IMR-90 (cell line): ENCODE results near the gene AANAT. TPM values are rescaled to one million over a fixed set of nuclear protein-coding genes. Genes with fewer than 3 reads are reported as not detected.
A peak's percentile ranks its signal among the peaks of the same experiment; 100 is the strongest.

Source experiments
- ATAC-seq: fragments of 200-7000 bp; cut with Tn5 transposase; 2 replicates; pipeline ENCODE4 v1.9.1; 2020; ENCODE audit warnings: low read depth, mild to moderate bottlenecking, moderate library complexity
- BruUV-seq: library from RNA; stranded (reverse); fragments of 400-500 nt; replicated peaks from 2 replicates; lab custom pipeline; 2021; lab: Mats Ljungman, UMichigan
- CTCF ChIA-PET: fragments of 300-600 bp; formaldehyde crosslinking; extraction: SDS; loops from one replicate; lab custom pipeline; 2021; ENCODE audit warnings: antibody characterized with exemption; lab: Yijun Ruan, JAX
- POLR2A ChIA-PET: fragments of 300-600 bp; sonication (Branson Sonifier 250); formaldehyde crosslinking; loops from one replicate; lab custom pipeline; 2022; ENCODE audit warnings: antibody characterized with exemption; ENCODE audit not compliant: unreplicated experiment; lab: Charles Lee
- DNase-seq: peaks from one replicate; pipeline ENCODE4 v3.0.0; 2013
- H2AFZ ChIP-seq: replicated peaks from 2 replicates; pipeline ENCODE3; 2013; ENCODE audit warnings: low read length, mild to moderate bottlenecking; ENCODE audit not compliant: poor library complexity
- H2AK5ac ChIP-seq: 2 replicates; pipeline ENCODE4 v1.6.1; 2013; ENCODE audit warnings: low read depth, low read length, inconsistent platforms
- H2AK9ac ChIP-seq: replicated peaks from 2 replicates; pipeline ENCODE3; 2013; ENCODE audit warnings: mild to moderate bottlenecking, low read depth, low read length, moderate library complexity; ENCODE audit not compliant: poor library complexity
- H2BK120ac ChIP-seq: 2 replicates; pipeline ENCODE4 v1.6.1; 2013; ENCODE audit warnings: low read depth, low read length, inconsistent platforms
- H2BK15ac ChIP-seq: 3 replicates; pipeline ENCODE4 v1.6.1; 2013; ENCODE audit warnings: low read depth, low read length, inconsistent platforms
- H2BK20ac ChIP-seq: 2 replicates; pipeline ENCODE4 v1.6.1; 2013; ENCODE audit warnings: low read depth, mild to moderate bottlenecking, inconsistent platforms, low read length, moderate library complexity
- H2BK5ac ChIP-seq: 2 replicates; pipeline ENCODE4 v1.6.1; 2013; ENCODE audit warnings: mild to moderate bottlenecking, low read depth, low read length, inconsistent platforms; ENCODE audit not compliant: poor library complexity, severe bottlenecking
- H3K14ac ChIP-seq: replicated peaks from 2 replicates; pipeline ENCODE4 v1.6.1; 2013; ENCODE audit warnings: low read depth, low read length, inconsistent platforms
- H3K18ac ChIP-seq: 2 replicates; pipeline ENCODE4 v1.6.1; 2013; ENCODE audit warnings: low read depth, low read length, control low read depth
- H3K23ac ChIP-seq: 2 replicates; pipeline ENCODE4 v1.6.1; 2013; ENCODE audit warnings: low read depth, low read length, inconsistent platforms
- H3K27ac ChIP-seq: 2 replicates; pipeline ENCODE4 v1.5.1; 2013; ENCODE audit warnings: mild to moderate bottlenecking, control low read depth, low read length; ENCODE audit not compliant: insufficient read depth
- H3K27me3 ChIP-seq: 2 replicates; pipeline ENCODE4 v1.6.1; 2013; ENCODE audit warnings: low read length; ENCODE audit not compliant: control insufficient read depth, insufficient read depth
- H3K36me3 ChIP-seq: 2 replicates; pipeline ENCODE4 v1.6.1; 2013; ENCODE audit warnings: low read length, mixed read lengths; ENCODE audit not compliant: control insufficient read depth, insufficient read depth
- H3K4ac ChIP-seq: 2 replicates; pipeline ENCODE4 v1.6.1; 2013; ENCODE audit warnings: low read depth, low read length, inconsistent platforms
- H3K4me1 ChIP-seq: 2 replicates; pipeline ENCODE4 v1.6.1; 2013; ENCODE audit warnings: low read length, mixed read lengths; ENCODE audit not compliant: control insufficient read depth, insufficient read depth
- H3K4me2 ChIP-seq: 2 replicates; pipeline ENCODE4 v1.6.1; 2013; ENCODE audit warnings: low read depth, mild to moderate bottlenecking, control low read depth, low read length, moderate library complexity
- H3K4me3 ChIP-seq: 2 replicates; pipeline ENCODE4 v1.5.1; 2013; ENCODE audit warnings: low read depth, mild to moderate bottlenecking, control low read depth, low read length, moderate library complexity; ENCODE audit not compliant: insufficient read depth
- H3K56ac ChIP-seq: 2 replicates; pipeline ENCODE4 v1.6.1; 2013; ENCODE audit warnings: low read length, inconsistent platforms; ENCODE audit not compliant: insufficient read depth; ENCODE audit errors: extremely low read depth
- H3K79me1 ChIP-seq, 2 experiments: 2 replicates each; pipeline ENCODE4 v1.6.1; 2013; ENCODE audit warnings: low read length in 2 of 2, inconsistent platforms in 1 of 2, low read depth in 1 of 2
- H3K9ac ChIP-seq: 2 replicates; pipeline ENCODE4 v1.6.1; 2013; ENCODE audit warnings: low read depth, low read length, control low read depth
- H3K9me1 ChIP-seq: 2 replicates; pipeline ENCODE4 v1.6.1; 2013; ENCODE audit warnings: low read length, inconsistent platforms; ENCODE audit not compliant: insufficient read depth
- H3K9me3 ChIP-seq: 2 replicates; pipeline ENCODE4 v1.6.1; 2013; ENCODE audit warnings: low read length; ENCODE audit not compliant: control insufficient read depth, insufficient read depth
- H4K20me1 ChIP-seq: 2 replicates; pipeline ENCODE4 v1.6.1; 2013; ENCODE audit warnings: low read length, inconsistent platforms; ENCODE audit not compliant: insufficient read depth
- H4K5ac ChIP-seq: 2 replicates; pipeline ENCODE4 v1.6.1; 2013; ENCODE audit warnings: mild to moderate bottlenecking, low read depth, low read length, control low read depth
- H4K8ac ChIP-seq, 2 experiments: 2 replicates each; pipeline ENCODE4 v1.6.1; 2013; ENCODE audit warnings: low read depth in 2 of 2, low read length in 2 of 2, control low read depth in 1 of 2, inconsistent platforms in 1 of 2
- H4K91ac ChIP-seq: 2 replicates; pipeline ENCODE4 v1.6.1; 2013; ENCODE audit warnings: low read depth, low read length, inconsistent platforms; ENCODE audit not compliant: insufficient read depth
- CHD1 ChIP-seq: IDR thresholded peaks from 2 replicates; pipeline ENCODE4 v1.6.1; 2012; ENCODE audit warnings: low read depth, low read length, improper control_type of control experiment
- FOS ChIP-seq: fragments of 150-350 bp; IDR thresholded peaks from 2 replicates; pipeline ENCODE4 v1.6.1; 2016; ENCODE audit warnings: low read depth, low read length
- POLR2A ChIP-seq: IDR thresholded peaks from 2 replicates; pipeline ENCODE4 v1.6.1; 2012; ENCODE audit warnings: mild to moderate bottlenecking, low read depth, low read length
- WGBS, 2 experiments: methylation state at CpG; one replicate each; pipeline versions ENCODE4 v1.1.5 to v1.1.7; 2013; ENCODE audit warnings: missing lambda C conversion rate in 2 of 2; ENCODE audit not compliant: insufficient read length in 1 of 2; ENCODE audit errors: extremely low coverage in 2 of 2; 5-methylcytosine and 5-hydroxymethylcytosine counted together
- dilution Hi-C: fragments of 300-500 bp; cut with HindIII; formaldehyde crosslinking; loops from one replicate; pipeline ENCODE4 v1.14.3; 2018; ENCODE audit warnings: low sequenced_read_pairs; ENCODE audit not compliant: unreplicated experiment
- in situ Hi-C: fragments of 300-500 bp; cut with MboI; formaldehyde crosslinking; loops from 3 replicates; pipeline ENCODE4 v1.14.3; 2019; ENCODE audit warnings: low sequenced_read_pairs, inconsistent platforms, mixed read lengths
- intact Hi-C: fragments of 100-400 bp; cut with micrococcal nuclease; formaldehyde crosslinking; loops from 2 replicates; pipeline ENCODE4 v1.10.0; 2022
- polyA plus RNA-seq, 3 experiments: library from polyadenylated mRNA; depleted of rRNA; stranded (reverse); fragments of >200 nt; gene quantifications; 2 replicates each; pipeline ENCODE4 v1.2.3, GENCODE V29; 2012; ENCODE audit warnings: low replicate concordance in 1 of 3
- total RNA-seq: library from RNA; depleted of rRNA; stranded (reverse); fragments of >200 nt; gene quantifications from 2 replicates; pipeline ENCODE4 v1.2.3, GENCODE V29; 2012

The AANAT gene
- total and polyA plus RNA-seq, 2 of the 4 experiments (the other 2 are of a cell fraction): 0.21 TPM; not detected in 1

DNA sequence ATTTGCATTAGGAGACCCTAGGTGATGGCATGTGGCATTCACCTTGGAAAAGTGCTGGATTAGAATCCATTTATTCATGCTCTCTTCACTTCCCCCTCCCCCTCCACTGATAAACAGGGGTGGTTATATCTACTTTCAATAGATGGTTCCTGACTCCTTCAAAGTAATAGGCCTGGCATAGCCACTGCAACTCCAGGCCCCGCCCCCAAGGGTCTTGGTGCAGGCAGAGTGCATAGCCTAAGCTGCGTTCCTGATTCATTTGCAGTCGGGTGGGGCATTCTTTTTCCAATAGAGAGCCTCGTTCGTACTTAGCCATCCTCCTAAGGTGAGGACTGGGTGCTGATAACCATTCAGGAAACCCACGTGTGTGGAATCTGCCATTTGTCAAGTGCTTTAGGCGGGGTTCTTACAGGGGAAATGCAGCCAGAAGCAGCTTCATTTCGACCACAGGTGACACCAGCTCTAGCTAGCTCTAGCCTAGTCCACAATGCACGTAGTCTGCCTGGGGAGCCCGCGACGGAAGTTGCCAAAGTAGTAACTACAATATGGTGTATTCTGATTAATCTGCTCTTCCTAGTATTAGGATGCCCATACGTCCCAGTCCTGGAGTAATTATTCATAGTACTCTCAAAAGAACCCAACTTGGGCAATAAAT, 25.6 kb upstream of the AANAT start:
- no peak overlapping the region for H2AFZ ChIP-seq
- no peak overlapping the region for H3K18ac ChIP-seq
- H3K4me1 ChIP-seq: peaks cover 46% of the 10 kb centered on the region
- H2AK9ac ChIP-seq: no peak overlapping the region
- POLR2A ChIA-PET: no interaction called here
- H2BK15ac ChIP-seq: no peak overlapping the region
- peaks cover 84% of the 10 kb centered on the region for H4K20me1 ChIP-seq
- peaks cover 42 to 93% of the 10 kb centered on the region in 2 experiments for H3K79me1 ChIP-seq
- H3K9me3 ChIP-seq: no peaks in the 10 kb centered on the region
- no peak overlapping the region for H2BK20ac ChIP-seq
- intact Hi-C loops (no loop called here), dilution Hi-C loops (no loop called here), in situ Hi-C loops (no loop called here)
- H3K4me2 ChIP-seq: no peak overlapping the region
- no peak overlapping the region for H2AK5ac ChIP-seq
- CTCF ChIA-PET: no interaction called here
- H4K5ac ChIP-seq: no peak overlapping the region
- H4K8ac ChIP-seq: no peak overlapping the region
- H3K27ac ChIP-seq: no peak overlapping the region
- no peak overlapping the region for H3K4me3 ChIP-seq
- no TSS peak for BruUV-seq
- H3K9ac ChIP-seq: no peak overlapping the region
- ATAC-seq: no peak
- H3K14ac ChIP-seq: peak overlapping the region; percentile 90; the same call in 1 of the 2 replicates
- H3K23ac ChIP-seq: no peak overlapping the region
- H2BK120ac ChIP-seq: no peak overlapping the region
- no peaks in the 10 kb centered on the region for H3K27me3 ChIP-seq
- H3K36me3 ChIP-seq: no peaks in the 10 kb centered on the region
- no peak overlapping the region for H4K91ac ChIP-seq
- WGBS, 2 experiments: 87% methylated on average over 3 of the region's 13 CpGs; no CpG with 5 or more reads in 1 of the 2 experiments
- peaks cover 55% of the 10 kb centered on the region for H3K9me1 ChIP-seq
- no peak overlapping the region for H2BK5ac ChIP-seq
- no peak for TF ChIP-seq POLR2A
- no peak for TF ChIP-seq FOS
- TF ChIP-seq CHD1: no peak
- H3K56ac ChIP-seq: no peak overlapping the region
- no peak for DNase-seq
- H3K4ac ChIP-seq: 0 out of 2 replicates have a peak overlapping the region, but pooled peaks have one; percentile 82
